WTC11 (cell line): Measurements from ENCODE around the gene NALCN. TPM values are rescaled to one million over a fixed set of nuclear protein-coding genes. Genes with fewer than 3 reads are reported as not detected.

Experiments used
- ATAC-seq: fragments of 200-7000 bp; cut with Tn5 transposase; 2 replicates; pipeline ENCODE4 v1.10.0; 2021; ENCODE audit warnings: mild to moderate bottlenecking, moderate library complexity
- CTCF ChIA-PET: fragments of 300-600 bp; sonication (Branson Sonifier 250); formaldehyde crosslinking; loops from one replicate; lab custom pipeline; 2021; ENCODE audit warnings: antibody characterized with exemption; lab: Charles Lee
- POLR2A ChIA-PET: fragments of 350-600 bp; sonication (Branson Sonifier 250); formaldehyde crosslinking; loops from one replicate; lab custom pipeline; 2021; ENCODE audit warnings: antibody characterized with exemption; lab: Charles Lee
- DNase-seq: peaks from one replicate; pipeline ENCODE4 v3.0.0; 2021; ENCODE audit warnings: low spot score
- H3K27ac Mint-ChIP-seq: 2 replicates; pipeline ENCODE4 v1.8.0; 2021; ENCODE audit warnings: mixed read lengths
- H3K27me3 Mint-ChIP-seq: 2 replicates; pipeline ENCODE4 v1.8.0; 2021; ENCODE audit warnings: low read depth, mild to moderate bottlenecking, moderate library complexity, mixed read lengths
- H3K36me3 Mint-ChIP-seq: 2 replicates; pipeline ENCODE4 v1.8.0; 2021; ENCODE audit warnings: mixed read lengths
- H3K4me1 Mint-ChIP-seq: 2 replicates; pipeline ENCODE4 v1.8.0; 2022; ENCODE audit warnings: mixed read lengths
- H3K4me3 Mint-ChIP-seq: 2 replicates; pipeline ENCODE4 v1.8.0; 2021; ENCODE audit warnings: mild to moderate bottlenecking, moderate library complexity, mixed read lengths
- H3K9me3 Mint-ChIP-seq: 2 replicates; pipeline ENCODE4 v1.8.0; 2021; ENCODE audit warnings: mixed read lengths
- AR ChIP-seq: fragments of 250-450 bp; sonication (Bioruptor Pico); IDR thresholded peaks from 2 replicates; pipeline ENCODE4 v1.9.0; 2021; ENCODE audit warnings: mild to moderate bottlenecking
- ATF3 ChIP-seq: sonication (generic); formaldehyde crosslinking; conservative IDR thresholded peaks from 2 replicates; pipeline ENCODE4 v1.8.1; 2022; ENCODE audit warnings: mild to moderate bottlenecking, missing genetic modification reagents
- CREB1 ChIP-seq: sonication (generic); formaldehyde crosslinking; IDR thresholded peaks from 2 replicates; pipeline ENCODE4 v1.8.0; 2023; ENCODE audit warnings: mild to moderate bottlenecking, missing genetic modification reagents
- EMX1 ChIP-seq: fragments of 250-450 bp; sonication (Bioruptor Pico); IDR thresholded peaks from 2 replicates; pipeline ENCODE4 v1.8.0; 2021; ENCODE audit warnings: mild to moderate bottlenecking
- ESRRA ChIP-seq: sonication (generic); formaldehyde crosslinking; IDR thresholded peaks from 2 replicates; pipeline ENCODE4 v1.8.1; 2022; ENCODE audit warnings: mild to moderate bottlenecking, missing genetic modification reagents, borderline replicate concordance
- JUN ChIP-seq: sonication (generic); formaldehyde crosslinking; IDR thresholded peaks from 2 replicates; pipeline ENCODE4 v1.8.0; 2023; ENCODE audit warnings: mild to moderate bottlenecking, missing genetic modification reagents
- MAX ChIP-seq: sonication (generic); formaldehyde crosslinking; IDR thresholded peaks from 2 replicates; pipeline ENCODE4 v1.8.0; 2022; ENCODE audit warnings: mild to moderate bottlenecking, missing genetic modification reagents
- PREB ChIP-seq: sonication (generic); formaldehyde crosslinking; IDR thresholded peaks from 2 replicates; pipeline ENCODE4 v1.8.1; 2022; ENCODE audit warnings: mild to moderate bottlenecking, missing genetic modification reagents, moderate library complexity, borderline replicate concordance
- PRRX2 ChIP-seq: fragments of 250-450 bp; sonication (Bioruptor Pico); IDR thresholded peaks from 2 replicates; pipeline ENCODE4 v1.8.0; 2021; ENCODE audit warnings: mild to moderate bottlenecking
- RELA ChIP-seq: sonication (generic); formaldehyde crosslinking; IDR thresholded peaks from 2 replicates; pipeline ENCODE4 v1.8.1; 2022; ENCODE audit warnings: missing genetic modification reagents, mild to moderate bottlenecking, borderline replicate concordance
- RORB ChIP-seq: fragments of 250-450 bp; sonication (Bioruptor Pico); IDR thresholded peaks from 2 replicates; pipeline ENCODE4 v1.9.0; 2021; ENCODE audit warnings: mild to moderate bottlenecking
- SMAD3 ChIP-seq: sonication (generic); formaldehyde crosslinking; IDR thresholded peaks from 2 replicates; pipeline ENCODE4 v1.8.0; 2022; ENCODE audit warnings: missing genetic modification reagents, mild to moderate bottlenecking, borderline replicate concordance
- STAT6 ChIP-seq: sonication (generic); formaldehyde crosslinking; conservative IDR thresholded peaks from 2 replicates; pipeline ENCODE4 v1.8.1; 2023; ENCODE audit warnings: mild to moderate bottlenecking, low read depth, missing genetic modification reagents, moderate library complexity
- ZNF138 ChIP-seq: sonication (generic); formaldehyde crosslinking; conservative IDR thresholded peaks from 2 replicates; pipeline ENCODE4 v1.8.1; 2022; ENCODE audit warnings: mild to moderate bottlenecking, moderate library complexity, missing genetic modification reagents
- ZNF532 ChIP-seq: fragments of 250-450 bp; sonication (Bioruptor Pico); IDR thresholded peaks from 2 replicates; pipeline ENCODE4 v1.9.0; 2021; ENCODE audit warnings: mild to moderate bottlenecking, borderline replicate concordance
- total RNA-seq: library from RNA; stranded (reverse); gene quantifications from 3 replicates; pipeline ENCODE4 v1.2.3, GENCODE V29; 2021

NALCN gene
- total RNA-seq, 1 experiment from 2014 or later = 0.33 TPM

- no peak for TF ChIP-seq RORB
- TF ChIP-seq MAX (CRISPR knock-in tag) = no peak
- no peak for TF ChIP-seq ZNF138
- TF ChIP-seq PRRX2 = no peak
- no peak for TF ChIP-seq AR (CRISPR knock-in tag)
- TF ChIP-seq ATF3 = no peak
- TF ChIP-seq, all 79 proteins: peak for 0
Measured at GRCh38 chr13:101210774-101211173, 205.5 kb downstream of the NALCN start (continued).

- Mint-ChIP-seq H3K4me3 (no peak overlapping the region), H3K36me3 (peaks cover 8% of the 10 kb centered on the region; the same call in 1 of the 2 replicates), H3K27me3 (no peaks in the 10 kb centered on the region; the same call in 1 of the 2 replicates), H3K27ac (no peak overlapping the region), H3K4me1 (no peaks in the 10 kb centered on the region), H3K9me3 (peaks cover 25% of the 10 kb centered on the region)
- ChIA-PET CTCF (no interaction called here), POLR2A (no interaction called here)
- DNase-seq = no peak
- ATAC-seq = no peak
- TF ChIP-seq ZNF532 (CRISPR knock-in tag) (no peak), RELA (CRISPR knock-in tag) (no peak), SMAD3 (CRISPR knock-in tag) (no peak), ESRRA (no peak), ATF3 (no peak), EMX1 (CRISPR knock-in tag) (no peak), PREB (CRISPR knock-in tag) (no peak), CREB1 (CRISPR knock-in tag) (no peak), JUN (CRISPR knock-in tag) (no peak), STAT6 (CRISPR knock-in tag) (no peak), RORB (no peak)
Measured at GRCh38 chr13:101209206-101209893, 207.0 kb downstream of the NALCN start.
